NCI-H2107 (cell line): Measurements from ENCODE around the gene PIEZO2.
"Not testable (repeated sequence)": the region's sequence is repeated elsewhere in the genome, so short reads cannot be mapped to it uniquely, and the experiment has no call there.

Experiments used
- DNase-seq: peaks from one replicate; lab custom pipeline; 2025; lab: John Stamatoyannopoulos, UW

The PIEZO2 gene

GRCh38 chr18:10620670-10621329, 528.6 kb downstream of the PIEZO2 start:
- DNase-seq, result not testable (repeated sequence)
